ENCODE data around the gene ZNF782.
"Not testable (repeated sequence)": the region's sequence is repeated elsewhere in the genome, so short reads cannot be mapped to it uniquely, and the experiment has no call there.

Gene ZNF782

DNA sequence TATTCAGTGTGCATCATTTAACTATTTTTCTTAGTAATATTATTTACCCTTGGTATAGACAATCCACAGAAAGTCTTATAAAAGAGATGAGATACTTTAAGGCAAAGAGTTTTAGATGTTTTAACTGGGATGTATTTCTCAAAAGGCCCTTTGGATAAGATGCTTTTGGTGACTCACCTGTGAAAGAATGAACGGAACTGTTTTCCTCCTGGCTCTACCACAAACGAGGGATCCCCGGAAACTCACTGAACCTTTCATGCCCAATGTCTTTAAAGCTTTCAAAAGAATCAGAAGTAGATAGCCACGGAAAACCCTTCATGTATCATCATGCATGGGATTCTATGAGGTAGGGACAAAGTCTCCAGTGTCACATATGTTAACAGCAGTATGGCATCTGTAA, 1.6 kb downstream of the ZNF782 start:
- no peak for DNase-seq

DNA sequence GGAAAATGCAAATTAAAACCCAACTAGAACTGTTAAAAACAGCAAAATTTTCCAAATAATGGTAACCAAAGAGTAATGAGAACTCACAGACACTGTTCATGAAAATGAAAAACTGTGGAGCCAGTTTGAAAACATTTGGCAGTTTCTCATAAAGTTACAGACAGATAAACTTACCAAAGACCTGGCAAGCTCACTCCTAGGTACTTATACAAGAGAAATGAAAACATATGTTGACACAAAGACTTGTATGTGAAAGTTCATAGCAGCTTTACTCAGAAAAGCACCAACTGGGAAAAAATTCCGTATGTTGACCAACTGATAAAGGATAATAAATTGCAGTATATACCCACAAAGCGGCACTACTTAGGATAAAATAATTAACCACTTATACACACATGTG, 10.3 kb downstream of the ZNF782 start:
- no peak for DNase-seq

DNA sequence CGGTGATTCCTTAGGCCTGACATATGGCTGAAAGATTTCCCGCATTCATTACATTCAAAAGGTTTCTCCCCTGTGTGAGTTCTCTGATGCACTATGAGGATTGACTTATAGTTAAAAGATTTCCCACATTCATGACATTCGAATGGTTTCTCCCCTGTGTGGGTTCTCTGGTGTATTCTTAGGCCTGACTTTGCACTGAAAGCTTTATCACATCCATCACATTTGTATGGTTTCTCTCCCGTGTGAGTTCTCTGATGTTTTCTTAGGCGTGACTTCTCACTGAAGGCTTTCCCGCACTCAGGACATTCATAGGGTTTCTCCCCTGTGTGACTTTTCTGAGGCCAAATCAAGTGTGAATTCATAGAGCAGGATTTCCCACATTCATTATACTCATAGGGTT, 35.8 kb downstream of the ZNF782 start:
- no peak for DNase-seq

DNA sequence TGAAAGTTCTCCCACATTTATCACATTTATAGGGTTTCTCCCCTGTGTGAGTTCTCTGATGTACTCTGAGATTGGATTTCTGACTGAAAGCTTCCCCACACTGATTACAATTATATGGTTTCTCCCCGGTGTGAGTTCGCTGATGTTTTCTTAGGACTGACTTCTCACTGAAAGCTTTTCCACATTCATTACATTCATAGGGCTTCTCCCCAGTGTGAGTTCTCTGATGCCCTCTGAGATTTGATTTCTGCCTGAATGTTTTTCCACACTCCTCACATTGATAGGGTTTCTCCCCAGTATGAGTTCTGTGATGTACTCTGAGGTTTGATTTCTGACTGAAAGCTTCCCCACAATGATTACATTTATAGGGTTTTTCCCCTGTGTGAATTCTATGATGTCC, 36.3 kb downstream of the ZNF782 start:
- no peak for DNase-seq

DNA sequence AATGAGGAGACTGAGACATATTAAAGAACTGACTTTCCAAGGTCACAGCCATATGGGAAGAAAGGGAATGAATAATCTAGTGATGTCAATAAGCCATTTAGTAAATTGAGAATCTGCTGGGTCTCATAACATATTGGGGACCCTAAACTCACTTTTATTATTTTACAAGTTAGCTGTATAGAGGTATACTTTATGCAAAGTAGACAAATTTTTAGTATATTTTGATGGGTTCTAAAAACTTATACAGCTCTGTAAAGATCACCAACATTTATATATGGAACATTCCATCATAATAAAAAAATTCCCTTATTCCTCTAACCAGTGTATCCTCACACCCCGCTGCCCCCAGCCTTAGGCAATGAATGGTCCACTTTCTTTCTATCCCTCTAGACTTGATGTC, 40.7 kb downstream of the ZNF782 start:
- no peak for DNase-seq

DNA sequence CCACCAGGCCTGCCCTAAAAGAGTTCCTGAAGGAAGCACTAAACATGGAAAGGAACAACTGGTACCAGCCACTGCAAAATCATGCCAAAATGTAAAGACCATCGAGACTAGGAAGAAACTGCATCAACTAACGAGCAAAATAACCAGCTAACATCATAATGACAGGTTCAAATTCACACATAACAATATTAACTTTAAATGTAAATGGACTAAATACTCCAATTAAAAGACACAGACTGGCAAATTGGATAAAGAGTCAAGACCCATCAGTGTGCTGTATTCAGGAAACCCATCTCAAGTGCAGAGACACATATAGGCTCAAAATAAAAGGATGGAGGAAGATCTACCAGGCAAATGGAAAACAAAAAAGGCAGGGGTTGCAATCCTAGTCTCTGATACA, 55.4 kb downstream of the ZNF782 start:
- DNase-seq = not testable (repeated sequence)

DNA sequence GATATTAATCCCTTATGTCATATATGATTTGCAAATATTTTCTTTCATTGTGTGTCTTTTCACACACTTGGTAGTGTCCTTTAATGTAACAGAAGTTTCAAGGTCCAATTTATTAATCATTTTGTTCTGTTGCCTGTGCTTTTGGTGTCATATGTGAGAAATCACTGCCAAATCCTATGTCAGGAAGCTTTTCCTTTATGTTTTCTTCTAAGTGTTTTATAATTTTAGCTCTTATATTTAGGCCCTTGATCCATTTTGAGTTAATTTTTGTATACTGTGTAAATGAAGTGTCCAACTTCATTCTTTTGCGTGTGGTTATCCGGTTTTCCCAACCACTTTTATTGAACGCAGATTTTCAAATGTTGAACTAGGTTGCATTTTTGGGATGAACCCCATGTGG, 70.3 kb downstream of the ZNF782 start:
- DNase-seq = no peak

DNA sequence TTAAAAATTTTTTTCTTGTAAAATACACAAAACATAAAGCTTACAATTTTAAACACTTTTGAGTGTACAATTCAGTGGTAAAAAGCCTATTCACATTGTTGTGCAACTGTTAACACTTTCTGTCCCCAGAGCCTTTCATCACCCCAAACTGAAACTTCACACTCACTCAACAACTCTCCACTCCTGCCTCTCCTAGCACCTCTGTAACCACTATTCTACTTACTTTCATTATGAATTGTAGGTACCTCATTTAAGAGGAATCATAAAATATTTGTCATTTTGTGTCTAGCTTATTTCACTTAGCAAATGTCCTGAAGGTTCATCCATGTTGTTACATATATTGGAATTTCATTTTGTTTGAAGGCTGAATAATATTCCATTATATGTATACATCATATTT, 72.1 kb downstream of the ZNF782 start:
- no peak for DNase-seq

DNA sequence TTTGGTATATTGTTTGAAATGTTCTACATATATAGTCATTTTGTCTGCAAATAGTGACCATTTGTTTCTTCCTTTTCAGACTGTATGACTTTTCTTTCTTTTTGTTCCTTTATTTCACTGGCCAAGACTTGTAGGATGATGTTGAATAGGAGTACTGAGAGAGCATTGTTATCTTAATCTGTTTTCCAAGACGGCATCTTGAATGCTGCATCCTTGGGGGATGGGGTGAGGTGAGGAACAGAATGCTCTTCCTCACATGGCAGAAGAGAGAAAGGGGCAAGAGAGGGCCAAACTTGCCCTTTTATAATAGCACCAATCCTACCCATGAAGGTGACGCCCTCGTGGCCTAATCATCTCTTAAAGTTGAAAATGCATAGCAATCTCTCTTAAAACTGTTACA, 72.8 kb downstream of the ZNF782 start:
- no peak for DNase-seq

DNA sequence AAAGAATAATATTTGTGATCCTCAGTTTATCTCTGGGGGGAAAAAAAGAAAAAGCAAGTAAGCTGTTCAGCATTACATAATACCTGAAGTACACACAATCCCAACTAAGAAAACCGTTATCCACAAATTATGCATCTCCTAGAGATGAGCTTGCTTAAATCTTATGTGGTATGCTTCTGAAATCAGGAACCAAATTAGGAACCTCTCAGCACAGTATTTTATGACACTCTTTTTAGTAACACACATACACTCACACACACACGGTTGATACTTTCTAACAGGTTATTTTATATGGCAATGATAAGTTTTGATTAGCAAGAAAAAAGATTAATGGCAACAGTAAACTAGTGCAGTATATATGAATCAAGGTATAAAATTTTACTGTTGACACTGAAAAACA, 75.2 kb downstream of the ZNF782 start:
- DNase-seq = no peak

DNA sequence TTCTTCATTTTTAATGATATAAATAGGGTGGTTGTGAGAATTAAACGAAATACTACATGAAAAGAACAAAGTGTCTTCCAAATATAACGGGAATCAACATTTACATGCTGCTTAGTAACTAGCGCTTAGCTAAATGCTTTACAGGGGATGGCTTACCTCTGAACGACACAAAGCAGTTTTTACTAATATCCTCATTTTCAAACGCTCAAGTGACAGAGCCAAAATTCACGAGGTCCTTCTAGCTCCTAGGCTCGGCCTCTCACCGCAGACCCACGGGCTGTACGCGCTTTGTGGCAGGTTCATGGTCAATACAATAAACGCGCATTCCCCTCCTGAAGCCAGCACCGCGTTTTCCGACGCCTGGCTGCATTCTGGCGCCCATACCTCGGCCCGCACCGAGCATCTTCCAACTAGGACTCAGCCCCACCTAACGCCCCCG, 76.9 kb downstream of the ZNF782 start:
- no peak for DNase-seq

DNA sequence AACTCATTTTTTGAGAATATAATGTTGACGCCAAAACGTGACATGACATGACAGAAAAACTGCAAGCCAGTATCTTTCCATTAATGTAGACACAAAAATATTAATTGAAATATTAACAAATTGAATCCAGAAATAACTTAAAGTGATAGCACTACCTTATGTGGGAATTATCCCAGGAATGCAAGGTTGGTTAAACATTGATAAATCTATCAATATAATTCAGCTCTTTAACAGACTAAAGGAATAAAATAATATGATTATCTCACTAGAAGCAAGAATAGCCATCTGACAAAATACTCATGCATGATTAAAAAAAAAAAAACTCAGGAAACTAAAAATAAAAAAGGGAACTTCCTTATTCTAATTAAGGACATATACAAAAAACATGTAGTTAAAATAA, 83.2 kb downstream of the ZNF782 start:
- DNase-seq = no peak

DNA sequence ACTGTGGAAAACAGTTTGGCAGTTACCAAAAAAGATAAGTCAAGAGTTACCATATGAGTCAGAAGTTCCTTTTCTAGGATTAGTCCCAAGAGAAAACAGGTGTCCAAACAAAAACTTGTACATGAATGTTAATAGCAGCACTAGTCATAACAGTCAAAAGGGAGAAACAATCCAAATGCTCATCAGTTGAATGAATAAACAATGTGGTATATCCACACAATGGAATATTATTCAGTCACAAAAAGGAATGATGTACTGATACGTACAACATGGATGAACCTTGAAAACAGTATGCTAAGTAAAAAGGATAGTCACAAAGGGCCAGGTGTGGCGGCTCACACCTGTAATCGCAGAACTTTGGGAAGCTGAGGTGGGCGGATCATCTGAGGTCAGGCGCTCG, 84.3 kb downstream of the ZNF782 start:
- no peak for DNase-seq
